ENCODE data around the gene C1QTNF12.

DNA sequence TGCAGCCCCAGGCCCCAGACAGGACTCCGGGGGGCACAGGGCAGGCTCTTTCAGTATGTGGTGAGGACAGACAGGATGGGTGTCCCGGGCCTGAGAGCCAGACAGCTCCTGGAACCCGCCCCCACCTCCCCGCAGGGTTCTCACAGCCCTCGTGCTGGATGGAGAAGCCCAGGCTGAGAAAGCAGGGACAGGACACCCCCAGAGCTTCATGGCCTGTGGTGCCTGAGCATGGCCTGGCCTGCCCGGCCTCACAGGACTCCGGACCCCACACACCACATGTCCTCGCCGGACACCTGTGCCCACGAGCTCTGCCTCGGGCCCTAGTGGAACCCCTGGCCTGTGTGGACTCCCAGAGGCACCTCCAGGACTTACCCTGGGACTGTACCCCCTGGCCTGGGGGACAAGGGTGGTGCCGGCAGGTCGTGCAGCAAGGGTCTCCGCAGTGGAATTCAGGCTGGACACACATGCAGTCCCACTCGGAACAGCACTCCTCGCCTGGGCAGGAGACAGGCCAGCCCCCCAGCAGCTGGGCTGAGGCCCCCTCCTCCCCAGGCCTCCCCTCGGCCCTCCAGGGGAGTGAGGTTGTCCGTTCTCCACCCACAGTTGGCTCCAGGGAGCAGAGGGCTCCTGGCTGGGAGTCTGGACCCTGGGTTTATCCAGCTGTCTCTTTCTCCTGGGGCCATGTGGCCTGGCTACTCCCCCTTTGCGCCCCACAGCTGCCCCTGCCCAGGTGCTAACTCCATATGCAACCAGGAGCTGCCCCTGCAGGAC is 41.3 kb downstream of the C1QTNF12 start:
- TF ChIP-seq EZH2 (IDR thresholded peaks at IDR 0.05; ENCODE audit: insufficient read depth, poor library complexity, severe bottlenecking), result no peak
- TF ChIP-seq EZH2phosphoT487 (IDR thresholded peaks at IDR 0.05; ENCODE audit: insufficient read depth, low read depth), result no peak

Measured in GM23248 (cell line).